Endodermal cell (in vitro differentiated cells): ENCODE data around the gene MPI. TPM values are rescaled to one million over a fixed set of nuclear protein-coding genes. Genes with fewer than 3 reads are reported as not detected.
A peak's percentile ranks its signal among the peaks of the same experiment; 100 is the strongest.
"Not testable (repeated sequence)": the region's sequence is repeated elsewhere in the genome, so short reads cannot be mapped to it uniquely, and the experiment has no call there.

Experiments used
- DNase-seq: peaks from one replicate; pipeline ENCODE4 v3.0.0-alpha.2; 2017
- H3K27ac ChIP-seq: 2 replicates; pipeline ENCODE4 v1.5.1; 2013; ENCODE audit warnings: mild to moderate bottlenecking, low read depth, low read length, moderate library complexity
- H3K27me3 ChIP-seq: 2 replicates; pipeline ENCODE4 v1.6.1; 2013; ENCODE audit warnings: mild to moderate bottlenecking, low read length, moderate library complexity; ENCODE audit not compliant: insufficient read depth, control insufficient read depth, poor library complexity, severe bottlenecking
- H3K36me3 ChIP-seq: 2 replicates; pipeline ENCODE4 v1.7.0; 2013; ENCODE audit warnings: mild to moderate bottlenecking, low read length, moderate library complexity; ENCODE audit not compliant: control insufficient read depth, insufficient read depth
- H3K4me1 ChIP-seq: one replicate; pipeline ENCODE4 v1.7.0; 2013; ENCODE audit warnings: low read length; ENCODE audit not compliant: control insufficient read depth, insufficient read depth
- H3K4me3 ChIP-seq: 2 replicates; pipeline ENCODE4 v1.5.1; 2013; ENCODE audit warnings: mild to moderate bottlenecking, low read length, moderate library complexity
- H3K9ac ChIP-seq: 2 replicates; pipeline ENCODE4 v1.6.1; 2013; ENCODE audit warnings: mild to moderate bottlenecking, low read length, moderate library complexity; ENCODE audit not compliant: poor library complexity, severe bottlenecking; ENCODE audit errors: extremely low read depth
- H3K9me3 ChIP-seq: 2 replicates; pipeline ENCODE4 v1.6.1; 2013; ENCODE audit warnings: mild to moderate bottlenecking, low read length, moderate library complexity; ENCODE audit not compliant: control insufficient read depth
- H3K27ac Mint-ChIP-seq: 2 replicates; pipeline ENCODE4 v1.8.0; 2020; ENCODE audit warnings: mixed read lengths
- H3K27me3 Mint-ChIP-seq: 2 replicates; pipeline ENCODE4 v1.8.0; 2021; ENCODE audit warnings: mild to moderate bottlenecking, mixed read lengths; ENCODE audit not compliant: insufficient read depth
- H3K36me3 Mint-ChIP-seq: 2 replicates; pipeline ENCODE4 v1.8.0; 2020; ENCODE audit warnings: low read depth, mixed read lengths
- H3K4me1 Mint-ChIP-seq: 2 replicates; pipeline ENCODE4 v1.8.0; 2020; ENCODE audit warnings: mixed read lengths
- H3K4me3 Mint-ChIP-seq: 2 replicates; pipeline ENCODE4 v1.8.0; 2020; ENCODE audit warnings: mild to moderate bottlenecking, moderate library complexity, mixed read lengths
- H3K9me3 Mint-ChIP-seq: 2 replicates; pipeline ENCODE4 v1.8.0; 2020; ENCODE audit warnings: mild to moderate bottlenecking, mixed read lengths
- CTCF ChIP-seq: fragments of 200-600 bp; sonication (generic); conservative IDR thresholded peaks from 2 replicates; pipeline ENCODE4 v1.5.0; 2021; ENCODE audit warnings: antibody characterized with exemption, mild to moderate bottlenecking
- WGBS, 2 experiments: methylation state at CpG; one replicate each; pipeline versions ENCODE4 v1.1.5 to v1.1.7; 2013; ENCODE audit warnings: missing lambda C conversion rate in 2 of 2, mixed read lengths in 1 of 2; ENCODE audit not compliant: insufficient coverage in 1 of 2, insufficient read length in 1 of 2; 5-methylcytosine and 5-hydroxymethylcytosine counted together
- total RNA-seq, 2 donors: library from RNA; stranded (reverse); fragmentation: NEBNext Ultra II Directional in 1 of 2; extraction: Animal tissue kit (Norgen Biotek cat#: 25700) in 1 of 2; gene quantifications; 2 replicates in 1 of 2; 3 replicates in 1 of 2; pipeline ENCODE4 v1.2.1, GENCODE V29; 2021

MPI gene
- total RNA-seq, 2 donors from 2014 or later: 50.3 to 59.2 TPM

DNA sequence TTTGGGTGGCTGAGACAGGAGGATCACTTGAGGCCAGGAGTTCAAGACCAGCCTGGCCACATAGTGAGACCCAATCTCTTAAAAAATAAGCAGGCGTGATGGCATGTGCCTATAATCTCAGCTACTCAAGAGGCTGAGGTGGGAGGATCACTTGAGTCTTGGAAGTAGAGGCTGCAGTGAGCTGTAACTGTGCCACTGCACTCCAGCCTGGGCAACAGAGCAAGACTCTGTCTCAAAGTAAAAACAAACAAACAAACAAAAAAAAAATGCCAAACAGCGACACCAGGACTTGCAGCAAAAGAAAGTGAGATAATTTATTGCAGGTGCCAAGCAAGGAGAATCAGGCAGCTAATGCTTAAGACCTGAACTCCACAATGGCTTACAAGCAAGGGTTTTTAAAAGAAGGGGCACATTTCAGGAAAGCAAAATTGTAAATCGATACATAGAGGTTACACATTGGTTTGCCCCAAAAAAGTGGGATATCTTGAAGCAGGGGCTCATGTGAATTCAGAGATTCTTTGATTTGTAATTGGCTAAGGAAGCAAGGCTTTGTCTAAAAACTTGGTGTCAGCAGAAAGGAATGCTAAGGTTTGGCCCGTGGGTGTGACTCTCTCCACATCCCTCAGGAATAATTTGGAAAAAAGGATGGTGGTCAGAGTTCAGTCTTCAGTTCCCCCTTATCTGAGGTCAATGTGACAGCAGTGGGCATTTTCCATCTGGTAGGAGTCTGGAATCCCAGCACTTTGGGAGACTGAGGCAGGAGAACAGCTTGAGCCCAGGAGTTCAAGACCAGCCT lies 5.2 kb upstream of the MPI start:
- Histone ChIP-seq H3K36me3 (no peaks in the 10 kb centered on the region), H3K4me1 (peaks cover 2% of the 10 kb centered on the region), H3K27ac (no peak overlapping the region), H3K27me3 (no peaks in the 10 kb centered on the region), H3K4me3 (no peak overlapping the region), H3K9ac (no peak overlapping the region), H3K9me3 (peaks cover 16% of the 10 kb centered on the region)
- 88 to 100% methylated on average over 2 to 4 of the region's 4 CpGs for WGBS, 2 experiments
- no peak for TF ChIP-seq CTCF
- Mint-ChIP-seq H3K27me3 (no peaks in the 10 kb centered on the region), H3K36me3 (no peaks in the 10 kb centered on the region), H3K4me1 (peaks cover 15% of the 10 kb centered on the region), H3K27ac (no peak overlapping the region), H3K4me3 (no peak overlapping the region), H3K9me3 (peaks cover 8% of the 10 kb centered on the region)
- DNase-seq: no peak

- peaks cover 16% of the 10 kb centered on the region for H3K9me3 ChIP-seq
- Mint-ChIP-seq H3K36me3 (no peaks in the 10 kb centered on the region), H3K9me3 (peaks cover 8% of the 10 kb centered on the region), H3K4me1 (peaks cover 17% of the 10 kb centered on the region), H3K27me3 (no peaks in the 10 kb centered on the region), H3K27ac (no peak overlapping the region), H3K4me3 (no peak overlapping the region)
- H3K36me3 ChIP-seq: no peaks in the 10 kb centered on the region
- no peak for DNase-seq
- H3K27me3 ChIP-seq: no peaks in the 10 kb centered on the region
- no peak overlapping the region for H3K27ac ChIP-seq
- H3K4me3 ChIP-seq: no peak overlapping the region
- WGBS, 2 experiments: 76 to 88% methylated on average over 3 to 5 of the region's 5 CpGs
- peaks cover 3% of the 10 kb centered on the region for H3K4me1 ChIP-seq
- no peak overlapping the region for H3K9ac ChIP-seq
- TF ChIP-seq CTCF: no peak
Measured at GRCh38 chr15:74885461-74885860, 4.4 kb upstream of the MPI start.

DNA sequence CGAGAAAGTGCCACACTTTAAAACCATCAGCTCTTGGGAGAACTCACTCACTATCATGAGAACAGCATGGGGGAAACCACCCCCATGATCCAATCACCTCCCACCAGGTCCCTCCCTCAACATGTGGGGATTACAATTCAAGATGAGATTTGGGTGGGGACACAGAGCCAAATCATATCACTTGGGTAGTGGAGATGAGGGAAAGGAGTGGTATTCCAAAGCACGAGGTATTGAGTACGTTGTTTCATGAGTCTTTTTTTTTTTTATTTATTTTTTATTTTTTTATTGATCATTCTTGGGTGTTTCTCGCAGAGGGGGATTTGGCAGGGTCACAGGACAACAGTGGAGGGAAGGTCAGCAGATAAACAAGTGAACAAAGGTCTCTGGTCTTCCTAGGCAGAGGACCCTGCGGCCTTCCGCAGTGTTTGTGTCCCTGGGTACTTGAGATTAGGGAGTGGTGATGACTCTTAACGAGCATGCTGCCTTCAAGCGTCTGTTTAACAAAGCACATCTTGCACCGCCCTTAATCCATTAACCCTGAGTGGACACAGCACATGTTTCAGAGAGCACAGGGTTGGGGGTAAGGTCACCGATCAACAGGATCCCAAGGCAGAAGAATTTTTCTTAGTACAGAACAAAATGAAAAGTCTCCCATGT lies 2.2 kb upstream of the MPI start:
- H3K36me3 ChIP-seq: peaks cover 16% of the 10 kb centered on the region
- H3K4me1 ChIP-seq, H3K27me3 ChIP-seq, H3K4me3 Mint-ChIP-seq, H3K9me3 Mint-ChIP-seq, H3K4me3 ChIP-seq, H3K9ac ChIP-seq, DNase-seq, H3K27me3 Mint-ChIP-seq, H3K36me3 Mint-ChIP-seq, H3K9me3 ChIP-seq, H3K27ac ChIP-seq: not testable (repeated sequence)
- peak overlapping the region; percentile 58 for H3K27ac Mint-ChIP-seq
- 92% methylated on average over 2 of the region's 10 CpGs; no CpG with 5 or more reads in 1 of the 2 experiments for WGBS, 2 experiments
- H3K4me1 Mint-ChIP-seq: peaks cover 19% of the 10 kb centered on the region
